IMR-90 (cell line): ENCODE data around the gene TNFRSF4. TPM values are rescaled to one million over a fixed set of nuclear protein-coding genes. Genes with fewer than 3 reads are reported as not detected.
A peak's percentile ranks its signal among the peaks of the same experiment; 100 is the strongest.

Experiments
- ATAC-seq: fragments of 200-7000 bp; cut with Tn5 transposase; 2 replicates; pipeline ENCODE4 v1.9.1; 2020; ENCODE audit warnings: low read depth, mild to moderate bottlenecking, moderate library complexity
- BruUV-seq: library from RNA; stranded (reverse); fragments of 400-500 nt; replicated peaks from 2 replicates; lab custom pipeline; 2021; lab: Mats Ljungman, UMichigan
- CTCF ChIA-PET: fragments of 300-600 bp; formaldehyde crosslinking; extraction: SDS; loops from one replicate; lab custom pipeline; 2021; ENCODE audit warnings: antibody characterized with exemption; lab: Yijun Ruan, JAX
- POLR2A ChIA-PET: fragments of 300-600 bp; sonication (Branson Sonifier 250); formaldehyde crosslinking; loops from one replicate; lab custom pipeline; 2022; ENCODE audit warnings: antibody characterized with exemption; ENCODE audit not compliant: unreplicated experiment; lab: Charles Lee
- DNase-seq: peaks from one replicate; pipeline ENCODE4 v3.0.0; 2013
- H2AFZ ChIP-seq: replicated peaks from 2 replicates; pipeline ENCODE3; 2013; ENCODE audit warnings: low read length, mild to moderate bottlenecking; ENCODE audit not compliant: poor library complexity
- H2AK5ac ChIP-seq: 2 replicates; pipeline ENCODE4 v1.6.1; 2013; ENCODE audit warnings: low read depth, low read length, inconsistent platforms
- H2AK9ac ChIP-seq: replicated peaks from 2 replicates; pipeline ENCODE3; 2013; ENCODE audit warnings: mild to moderate bottlenecking, low read depth, low read length, moderate library complexity; ENCODE audit not compliant: poor library complexity
- H2BK120ac ChIP-seq: 2 replicates; pipeline ENCODE4 v1.6.1; 2013; ENCODE audit warnings: low read depth, low read length, inconsistent platforms
- H2BK15ac ChIP-seq: 3 replicates; pipeline ENCODE4 v1.6.1; 2013; ENCODE audit warnings: low read depth, low read length, inconsistent platforms
- H2BK20ac ChIP-seq: 2 replicates; pipeline ENCODE4 v1.6.1; 2013; ENCODE audit warnings: low read depth, mild to moderate bottlenecking, inconsistent platforms, low read length, moderate library complexity
- H2BK5ac ChIP-seq: 2 replicates; pipeline ENCODE4 v1.6.1; 2013; ENCODE audit warnings: mild to moderate bottlenecking, low read depth, low read length, inconsistent platforms; ENCODE audit not compliant: poor library complexity, severe bottlenecking
- H3K14ac ChIP-seq: replicated peaks from 2 replicates; pipeline ENCODE4 v1.6.1; 2013; ENCODE audit warnings: low read depth, low read length, inconsistent platforms
- H3K18ac ChIP-seq: 2 replicates; pipeline ENCODE4 v1.6.1; 2013; ENCODE audit warnings: low read depth, low read length, control low read depth
- H3K23ac ChIP-seq: 2 replicates; pipeline ENCODE4 v1.6.1; 2013; ENCODE audit warnings: low read depth, low read length, inconsistent platforms
- H3K27ac ChIP-seq: 2 replicates; pipeline ENCODE4 v1.5.1; 2013; ENCODE audit warnings: mild to moderate bottlenecking, control low read depth, low read length; ENCODE audit not compliant: insufficient read depth
- H3K27me3 ChIP-seq: 2 replicates; pipeline ENCODE4 v1.6.1; 2013; ENCODE audit warnings: low read length; ENCODE audit not compliant: control insufficient read depth, insufficient read depth
- H3K36me3 ChIP-seq: 2 replicates; pipeline ENCODE4 v1.6.1; 2013; ENCODE audit warnings: low read length, mixed read lengths; ENCODE audit not compliant: control insufficient read depth, insufficient read depth
- H3K4ac ChIP-seq: 2 replicates; pipeline ENCODE4 v1.6.1; 2013; ENCODE audit warnings: low read depth, low read length, inconsistent platforms
- H3K4me1 ChIP-seq: 2 replicates; pipeline ENCODE4 v1.6.1; 2013; ENCODE audit warnings: low read length, mixed read lengths; ENCODE audit not compliant: control insufficient read depth, insufficient read depth
- H3K4me2 ChIP-seq: 2 replicates; pipeline ENCODE4 v1.6.1; 2013; ENCODE audit warnings: low read depth, mild to moderate bottlenecking, control low read depth, low read length, moderate library complexity
- H3K4me3 ChIP-seq: 2 replicates; pipeline ENCODE4 v1.5.1; 2013; ENCODE audit warnings: low read depth, mild to moderate bottlenecking, control low read depth, low read length, moderate library complexity; ENCODE audit not compliant: insufficient read depth
- H3K56ac ChIP-seq: 2 replicates; pipeline ENCODE4 v1.6.1; 2013; ENCODE audit warnings: low read length, inconsistent platforms; ENCODE audit not compliant: insufficient read depth; ENCODE audit errors: extremely low read depth
- H3K79me1 ChIP-seq, 2 experiments: 2 replicates each; pipeline ENCODE4 v1.6.1; 2013; ENCODE audit warnings: low read length in 2 of 2, inconsistent platforms in 1 of 2, low read depth in 1 of 2
- H3K9ac ChIP-seq: 2 replicates; pipeline ENCODE4 v1.6.1; 2013; ENCODE audit warnings: low read depth, low read length, control low read depth
- H3K9me1 ChIP-seq: 2 replicates; pipeline ENCODE4 v1.6.1; 2013; ENCODE audit warnings: low read length, inconsistent platforms; ENCODE audit not compliant: insufficient read depth
- H3K9me3 ChIP-seq: 2 replicates; pipeline ENCODE4 v1.6.1; 2013; ENCODE audit warnings: low read length; ENCODE audit not compliant: control insufficient read depth, insufficient read depth
- H4K20me1 ChIP-seq: 2 replicates; pipeline ENCODE4 v1.6.1; 2013; ENCODE audit warnings: low read length, inconsistent platforms; ENCODE audit not compliant: insufficient read depth
- H4K5ac ChIP-seq: 2 replicates; pipeline ENCODE4 v1.6.1; 2013; ENCODE audit warnings: mild to moderate bottlenecking, low read depth, low read length, control low read depth
- H4K8ac ChIP-seq, 2 experiments: 2 replicates each; pipeline ENCODE4 v1.6.1; 2013; ENCODE audit warnings: low read depth in 2 of 2, low read length in 2 of 2, control low read depth in 1 of 2, inconsistent platforms in 1 of 2
- H4K91ac ChIP-seq: 2 replicates; pipeline ENCODE4 v1.6.1; 2013; ENCODE audit warnings: low read depth, low read length, inconsistent platforms; ENCODE audit not compliant: insufficient read depth
- CEBPB ChIP-seq: IDR thresholded peaks from 2 replicates; pipeline ENCODE4 v1.6.1; 2012; ENCODE audit warnings: low read depth, low read length, improper control_type of control experiment
- CHD1 ChIP-seq: IDR thresholded peaks from 2 replicates; pipeline ENCODE4 v1.6.1; 2012; ENCODE audit warnings: low read depth, low read length, improper control_type of control experiment
- ELK1 ChIP-seq: fragments of 150-350 bp; IDR thresholded peaks from 2 replicates; pipeline ENCODE4 v1.6.1; 2016; ENCODE audit warnings: low read depth, mild to moderate bottlenecking, low read length, moderate library complexity, borderline replicate concordance
- FOS ChIP-seq: fragments of 150-350 bp; IDR thresholded peaks from 2 replicates; pipeline ENCODE4 v1.6.1; 2016; ENCODE audit warnings: low read depth, low read length
- MAFK ChIP-seq: IDR thresholded peaks from 2 replicates; pipeline ENCODE4 v1.6.1; 2012; ENCODE audit warnings: low read depth, low read length, improper control_type of control experiment
- MAZ ChIP-seq: IDR thresholded peaks from 2 replicates; pipeline ENCODE4 v1.6.1; 2012; ENCODE audit warnings: low read depth, mild to moderate bottlenecking, low read length, improper control_type of control experiment, moderate library complexity, borderline replicate concordance
- MXI1 ChIP-seq: IDR thresholded peaks from 2 replicates; pipeline ENCODE4 v1.6.1; 2012; ENCODE audit warnings: low read depth, mild to moderate bottlenecking, low read length, moderate library complexity, borderline replicate concordance
- NFE2L2 ChIP-seq: fragments of 150-350 bp; IDR thresholded peaks from 2 replicates; pipeline ENCODE4 v1.6.1; 2016; ENCODE audit warnings: low read depth, mild to moderate bottlenecking, low read length
- POLR2A ChIP-seq: IDR thresholded peaks from 2 replicates; pipeline ENCODE4 v1.6.1; 2012; ENCODE audit warnings: mild to moderate bottlenecking, low read depth, low read length
- RAD21 ChIP-seq: IDR thresholded peaks from 2 replicates; pipeline ENCODE4 v1.6.1; 2012; ENCODE audit warnings: low read length, improper control_type of control experiment
- RCOR1 ChIP-seq: IDR thresholded peaks from 2 replicates; pipeline ENCODE4 v1.6.1; 2012; ENCODE audit warnings: mild to moderate bottlenecking, low read length, improper control_type of control experiment; ENCODE audit not compliant: insufficient replicate concordance
- RFX5 ChIP-seq: IDR thresholded peaks from 2 replicates; pipeline ENCODE4 v1.8.0; 2012; ENCODE audit warnings: low read depth, mild to moderate bottlenecking, low read length, moderate library complexity
- SMC3 ChIP-seq: fragments of 150-350 bp; IDR thresholded peaks from 2 replicates; pipeline ENCODE4 v1.6.1; 2016; ENCODE audit warnings: low read depth, mild to moderate bottlenecking, antibody characterized with exemption, low read length, moderate library complexity
- WGBS, 2 experiments: methylation state at CpG; one replicate each; pipeline versions ENCODE4 v1.1.5 to v1.1.7; 2013; ENCODE audit warnings: missing lambda C conversion rate in 2 of 2; ENCODE audit not compliant: insufficient read length in 1 of 2; ENCODE audit errors: extremely low coverage in 2 of 2; 5-methylcytosine and 5-hydroxymethylcytosine counted together
- dilution Hi-C: fragments of 300-500 bp; cut with HindIII; formaldehyde crosslinking; loops from one replicate; pipeline ENCODE4 v1.14.3; 2018; ENCODE audit warnings: low sequenced_read_pairs; ENCODE audit not compliant: unreplicated experiment
- in situ Hi-C: fragments of 300-500 bp; cut with MboI; formaldehyde crosslinking; loops from 3 replicates; pipeline ENCODE4 v1.14.3; 2019; ENCODE audit warnings: low sequenced_read_pairs, inconsistent platforms, mixed read lengths
- intact Hi-C: fragments of 100-400 bp; cut with micrococcal nuclease; formaldehyde crosslinking; loops from 2 replicates; pipeline ENCODE4 v1.10.0; 2022
- polyA plus RNA-seq, 3 experiments: library from polyadenylated mRNA; depleted of rRNA; stranded (reverse); fragments of >200 nt; gene quantifications; 2 replicates each; pipeline ENCODE4 v1.2.3, GENCODE V29; 2012; ENCODE audit warnings: low replicate concordance in 1 of 3
- total RNA-seq: library from RNA; depleted of rRNA; stranded (reverse); fragments of >200 nt; gene quantifications from 2 replicates; pipeline ENCODE4 v1.2.3, GENCODE V29; 2012
- TF ChIP-seq, protein P1 (sequence below): conservative IDR thresholded peaks from 2 replicates; pipeline ENCODE4 v1.5.1; 2012; ENCODE audit warnings: mild to moderate bottlenecking, low read depth, low read length, improper control_type of control experiment
- TF ChIP-seq, protein P2 (sequence below): fragments of 150-350 bp; IDR thresholded peaks from 2 replicates; pipeline ENCODE4 v1.6.1; 2017; ENCODE audit warnings: mild to moderate bottlenecking, antibody characterized with exemption, low read length, low read depth

The TNFRSF4 gene
- total and polyA plus RNA-seq, 2 of the 4 experiments (the other 2 are of a cell fraction) = 0.15 TPM; not detected in 1

DNA sequence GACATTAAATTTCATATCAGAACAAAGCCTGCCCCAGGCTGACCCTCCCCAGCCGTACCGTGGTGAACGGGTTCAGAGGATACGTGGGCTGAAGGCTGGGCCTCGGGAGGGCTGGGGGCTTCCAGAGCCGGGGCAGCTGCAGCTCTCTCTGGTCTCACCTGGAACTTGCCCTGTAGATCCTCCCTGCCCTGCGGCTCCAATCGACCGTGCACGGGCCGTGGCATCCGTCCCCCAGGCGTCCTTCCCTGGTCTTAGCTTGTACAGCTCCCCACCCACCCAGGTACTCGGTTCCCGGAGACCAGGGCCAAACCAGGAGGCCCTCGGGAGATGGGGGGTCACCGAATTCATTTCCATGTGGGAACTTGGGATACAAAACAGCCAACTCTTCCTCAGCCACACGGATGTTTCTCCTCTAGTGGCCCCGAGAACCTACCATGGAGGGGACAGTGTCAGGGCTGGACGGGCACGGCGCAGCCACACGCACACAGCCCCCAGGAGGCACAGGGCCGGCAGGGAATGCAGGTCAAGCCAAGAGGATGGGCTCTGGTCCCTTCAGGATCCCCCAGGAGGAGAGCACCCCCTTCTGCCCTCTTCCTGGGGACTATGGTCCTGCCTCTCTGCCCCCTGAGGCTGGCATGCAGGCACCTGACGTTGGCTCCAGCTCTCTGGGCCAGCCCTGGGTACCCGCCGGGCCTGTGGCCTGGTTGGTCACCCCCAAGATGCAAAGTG, 21.2 kb upstream of the TNFRSF4 start:
- Histone ChIP-seq H2BK5ac (no peak overlapping the region), H2BK20ac (no peak overlapping the region), H3K14ac (no peak overlapping the region), H2AK5ac (no peak overlapping the region), H2AFZ (no peak overlapping the region), H2AK9ac (peak overlapping the region; percentile 45), H3K23ac (no peak overlapping the region), H4K5ac (no peak overlapping the region), H4K8ac (no peak overlapping the region), H3K9me3 (peaks cover 3% of the 10 kb centered on the region), H4K91ac (no peak overlapping the region), H3K9me1 (peaks cover under 1% of the 10 kb centered on the region; the same call in 1 of the 2 replicates), H4K20me1 (no peaks in the 10 kb centered on the region; the same call in 1 of the 2 replicates), H3K4ac (no peak overlapping the region), H3K4me1 (peaks cover 21% of the 10 kb centered on the region), H3K79me1 (peaks cover 7 to 48% of the 10 kb centered on the region in 2 experiments; a peak in 3 of 4 replicates), H3K4me3 (no peak overlapping the region), H3K36me3 (peaks cover 2% of the 10 kb centered on the region), H3K18ac (no peak overlapping the region), H2BK120ac (no peak overlapping the region), H3K27me3 (no peaks in the 10 kb centered on the region), H2BK15ac (no peak overlapping the region), H3K27ac (no peak overlapping the region), H3K56ac (no peak overlapping the region), H3K4me2 (no peak overlapping the region), H3K9ac (no peak overlapping the region)
- intact Hi-C loops = no loop called here
- in situ Hi-C loops = no loop called here
- 90% methylated on average over 10 of the region's 27 CpGs; no CpG with 5 or more reads in 1 of the 2 experiments for WGBS, 2 experiments
- DNase-seq (no peak), ATAC-seq (no peak)
- BruUV-seq = no TSS peak
- POLR2A ChIA-PET = no interaction called here
- CTCF ChIA-PET = no interaction called here
- dilution Hi-C loops = no loop called here
- TF ChIP-seq, protein P1, sequence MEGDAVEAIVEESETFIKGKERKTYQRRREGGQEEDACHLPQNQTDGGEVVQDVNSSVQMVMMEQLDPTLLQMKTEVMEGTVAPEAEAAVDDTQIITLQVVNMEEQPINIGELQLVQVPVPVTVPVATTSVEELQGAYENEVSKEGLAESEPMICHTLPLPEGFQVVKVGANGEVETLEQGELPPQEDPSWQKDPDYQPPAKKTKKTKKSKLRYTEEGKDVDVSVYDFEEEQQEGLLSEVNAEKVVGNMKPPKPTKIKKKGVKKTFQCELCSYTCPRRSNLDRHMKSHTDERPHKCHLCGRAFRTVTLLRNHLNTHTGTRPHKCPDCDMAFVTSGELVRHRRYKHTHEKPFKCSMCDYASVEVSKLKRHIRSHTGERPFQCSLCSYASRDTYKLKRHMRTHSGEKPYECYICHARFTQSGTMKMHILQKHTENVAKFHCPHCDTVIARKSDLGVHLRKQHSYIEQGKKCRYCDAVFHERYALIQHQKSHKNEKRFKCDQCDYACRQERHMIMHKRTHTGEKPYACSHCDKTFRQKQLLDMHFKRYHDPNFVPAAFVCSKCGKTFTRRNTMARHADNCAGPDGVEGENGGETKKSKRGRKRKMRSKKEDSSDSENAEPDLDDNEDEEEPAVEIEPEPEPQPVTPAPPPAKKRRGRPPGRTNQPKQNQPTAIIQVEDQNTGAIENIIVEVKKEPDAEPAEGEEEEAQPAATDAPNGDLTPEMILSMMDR = no peak
- TF ChIP-seq MAFK = no peak
- no peak for TF ChIP-seq RCOR1
- TF ChIP-seq, protein P2, sequence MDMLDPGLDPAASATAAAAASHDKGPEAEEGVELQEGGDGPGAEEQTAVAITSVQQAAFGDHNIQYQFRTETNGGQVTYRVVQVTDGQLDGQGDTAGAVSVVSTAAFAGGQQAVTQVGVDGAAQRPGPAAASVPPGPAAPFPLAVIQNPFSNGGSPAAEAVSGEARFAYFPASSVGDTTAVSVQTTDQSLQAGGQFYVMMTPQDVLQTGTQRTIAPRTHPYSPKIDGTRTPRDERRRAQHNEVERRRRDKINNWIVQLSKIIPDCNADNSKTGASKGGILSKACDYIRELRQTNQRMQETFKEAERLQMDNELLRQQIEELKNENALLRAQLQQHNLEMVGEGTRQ = no peak
- no peak for TF ChIP-seq RFX5
- TF ChIP-seq RAD21 = no peak
- no peak for TF ChIP-seq CEBPB
- TF ChIP-seq ELK1 = no peak
- TF ChIP-seq CHD1 = no peak
- TF ChIP-seq NFE2L2 = no peak
- no peak for TF ChIP-seq POLR2A
- TF ChIP-seq FOS = no peak
- TF ChIP-seq SMC3 = no peak
- no peak for TF ChIP-seq MXI1
- no peak for TF ChIP-seq MAZ
